Mucosa of descending colon (tissue), 3 donors: ENCODE results near the gene KLHDC4. TPM values are rescaled to one million over a fixed set of nuclear protein-coding genes. Genes with fewer than 3 reads are reported as not detected.

Source experiments
- ATAC-seq: fragments of 200-7000 bp; cut with Tn5 transposase; one replicate; pipeline ENCODE4 v1.9.1; 2020; ENCODE audit warnings: mild to moderate bottlenecking, moderate library complexity
- DNase-seq, 3 donors: peaks; one replicate each; pipeline ENCODE4 v3.0.0-alpha.2; 2020
- H3K36me3 ChIP-seq: fragments of 200-600 bp; one replicate; pipeline ENCODE4 v1.8.0; 2021; ENCODE audit warnings: low read depth, mild to moderate bottlenecking
- H3K4me1 ChIP-seq: fragments of 200-600 bp; one replicate; pipeline ENCODE4 v1.8.0; 2021; ENCODE audit warnings: low read depth, mild to moderate bottlenecking
- H3K4me3 ChIP-seq: fragments of 200-600 bp; one replicate; pipeline ENCODE4 v1.8.0; 2021; ENCODE audit warnings: mild to moderate bottlenecking
- H3K9me3 ChIP-seq: fragments of 200-600 bp; one replicate; pipeline ENCODE4 v1.8.0; 2021; ENCODE audit warnings: mild to moderate bottlenecking
- intact Hi-C, 2 donors: fragments of 100-400 bp; cut with DNase I in 1 of 2; cut with micrococcal nuclease in 1 of 2; formaldehyde crosslinking; loops; one replicate each; pipeline versions ENCODE4 v1.11.0 to v1.11.1; 2022; cut with DNase I, micrococcal nuclease
- total RNA-seq, 3 donors: library from RNA; stranded (reverse); fragmentation: NEBNext Ultra II Directional in 2 of 3; extraction: Animal tissue kit (Norgen Biotek cat#: 25700) in 2 of 3; gene quantifications; one replicate each; pipeline versions ENCODE4 v1.2.1 to v1.2.4, GENCODE V29; 2021 to 2023
- TF ChIP-seq, protein P1 (sequence below): fragments of 200-600 bp; IDR thresholded peaks from one replicate; pipeline ENCODE4 v1.8.0; 2022; ENCODE audit warnings: antibody characterized with exemption, mild to moderate bottlenecking
- donor health status: DM: no; HTN: no; CAD: no; lungs with moderate emphysema.
- donor health status: DM: no; HTN: no; CAD: no.
- donor health status: DM: no; HTN: yes; CAD: no.

The KLHDC4 gene
- total RNA-seq, 3 donors from 2014 or later, result 41.6 to 67.7 (median 46.4) TPM

DNA sequence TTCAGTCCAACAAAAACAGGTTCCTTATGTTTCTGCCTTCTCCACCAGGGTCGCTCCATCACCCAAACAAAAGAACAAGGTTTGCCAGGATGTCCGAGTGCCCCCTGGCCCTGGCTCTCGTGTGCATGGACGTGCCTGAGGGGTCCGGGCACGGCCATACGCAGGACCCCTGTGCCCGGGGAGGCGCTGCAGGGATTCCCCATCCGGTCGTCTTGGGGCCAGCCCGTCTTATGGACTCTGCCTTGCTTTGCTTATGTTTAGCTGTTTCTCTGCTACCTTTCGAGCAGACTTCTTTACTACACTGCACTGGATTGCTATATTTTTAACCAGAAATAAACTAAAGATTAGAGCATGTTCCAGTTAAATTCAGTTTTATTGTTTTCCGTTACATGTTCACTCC, 68.0 kb downstream of the KLHDC4 start:
- TF ChIP-seq, protein P1, sequence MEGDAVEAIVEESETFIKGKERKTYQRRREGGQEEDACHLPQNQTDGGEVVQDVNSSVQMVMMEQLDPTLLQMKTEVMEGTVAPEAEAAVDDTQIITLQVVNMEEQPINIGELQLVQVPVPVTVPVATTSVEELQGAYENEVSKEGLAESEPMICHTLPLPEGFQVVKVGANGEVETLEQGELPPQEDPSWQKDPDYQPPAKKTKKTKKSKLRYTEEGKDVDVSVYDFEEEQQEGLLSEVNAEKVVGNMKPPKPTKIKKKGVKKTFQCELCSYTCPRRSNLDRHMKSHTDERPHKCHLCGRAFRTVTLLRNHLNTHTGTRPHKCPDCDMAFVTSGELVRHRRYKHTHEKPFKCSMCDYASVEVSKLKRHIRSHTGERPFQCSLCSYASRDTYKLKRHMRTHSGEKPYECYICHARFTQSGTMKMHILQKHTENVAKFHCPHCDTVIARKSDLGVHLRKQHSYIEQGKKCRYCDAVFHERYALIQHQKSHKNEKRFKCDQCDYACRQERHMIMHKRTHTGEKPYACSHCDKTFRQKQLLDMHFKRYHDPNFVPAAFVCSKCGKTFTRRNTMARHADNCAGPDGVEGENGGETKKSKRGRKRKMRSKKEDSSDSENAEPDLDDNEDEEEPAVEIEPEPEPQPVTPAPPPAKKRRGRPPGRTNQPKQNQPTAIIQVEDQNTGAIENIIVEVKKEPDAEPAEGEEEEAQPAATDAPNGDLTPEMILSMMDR, result no peak
- intact Hi-C loops, result no loop called here
- H3K36me3 ChIP-seq, result no peaks in the 10 kb centered on the region
- H3K4me1 ChIP-seq, result no peaks in the 10 kb centered on the region
- no peaks in the 10 kb centered on the region for H3K9me3 ChIP-seq
- DNase-seq (no peak), ATAC-seq (no peak)
- no peak overlapping the region for H3K4me3 ChIP-seq

DNA sequence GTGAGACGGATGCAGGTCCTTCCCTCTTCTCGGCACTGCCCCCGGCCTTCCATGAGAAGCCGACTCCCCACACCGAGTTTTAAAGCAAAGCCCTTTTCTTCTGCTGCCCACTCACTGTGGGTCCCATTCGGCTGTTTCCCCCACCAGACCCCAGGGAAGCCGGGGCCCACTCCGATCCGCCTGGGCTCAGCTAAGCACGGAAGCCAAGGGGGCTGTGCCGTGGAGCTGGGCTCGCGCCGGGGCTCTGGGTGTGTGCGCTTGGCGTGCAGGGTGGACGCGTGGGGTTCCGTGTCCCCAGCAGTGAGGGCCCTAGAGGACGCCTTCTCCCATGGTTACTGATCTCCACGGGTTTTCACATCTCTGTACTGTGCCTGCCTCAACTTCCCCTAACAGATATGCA, 68.5 kb downstream of the KLHDC4 start:
- Histone ChIP-seq H3K36me3 (no peaks in the 10 kb centered on the region), H3K9me3 (no peaks in the 10 kb centered on the region), H3K4me1 (no peaks in the 10 kb centered on the region), H3K4me3 (no peak overlapping the region)
- TF ChIP-seq, protein P1, result no peak
- ATAC-seq (no peak), DNase-seq (peak in 1 of 3 donors; percentile 12)
- intact Hi-C loops, result no loop called here

DNA sequence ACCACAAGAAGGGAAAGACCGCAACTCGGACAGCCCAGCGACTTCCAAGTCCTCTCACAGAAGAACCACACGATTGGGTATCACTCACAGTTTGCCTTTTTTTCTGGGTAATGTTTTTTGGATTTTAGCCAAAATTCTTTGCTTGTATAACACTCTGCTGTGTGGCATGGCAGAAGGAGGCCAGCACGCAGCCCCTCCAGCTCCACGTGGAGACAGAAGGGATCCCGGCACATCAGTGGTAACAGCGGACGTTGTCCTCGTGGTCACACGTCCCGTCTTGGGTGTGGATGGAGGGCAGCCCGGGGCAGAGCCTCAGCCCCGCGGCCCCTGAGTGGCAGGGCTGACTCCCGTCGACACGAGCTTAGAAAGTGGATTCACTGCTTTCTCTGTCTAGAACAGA, 69.1 kb downstream of the KLHDC4 start:
- TF ChIP-seq, protein P1, result no peak
- DNase-seq, result no peak
- intact Hi-C loops, result no loop called here
- no peak for ATAC-seq
- Histone ChIP-seq H3K9me3 (no peaks in the 10 kb centered on the region), H3K4me1 (no peaks in the 10 kb centered on the region), H3K36me3 (no peaks in the 10 kb centered on the region), H3K4me3 (no peak overlapping the region)

DNA sequence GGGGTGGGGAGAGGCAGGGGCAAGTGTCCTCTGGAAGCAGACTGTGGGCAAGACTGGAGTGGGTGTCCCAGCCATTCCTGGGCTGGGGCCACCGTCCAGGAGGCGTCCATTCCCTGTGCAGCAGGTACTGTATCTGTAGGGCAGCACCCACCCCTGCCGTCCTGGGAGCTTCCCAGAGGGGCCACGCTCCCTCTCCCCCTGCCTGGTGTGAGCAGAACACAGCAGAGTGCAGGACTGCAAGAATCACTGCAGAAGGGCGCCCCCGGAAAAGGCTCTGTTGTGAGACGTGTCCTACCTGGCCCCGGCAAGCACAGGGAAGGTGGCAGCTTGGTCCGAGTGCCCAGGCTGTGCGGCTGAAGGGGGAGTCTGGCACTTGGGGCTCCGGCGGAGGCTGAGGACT, 70.3 kb downstream of the KLHDC4 start:
- H3K9me3 ChIP-seq, result no peaks in the 10 kb centered on the region
- TF ChIP-seq, protein P1, result no peak
- intact Hi-C loops, result no loop called here
- DNase-seq (no peak), ATAC-seq (no peak)
- H3K36me3 ChIP-seq, result no peaks in the 10 kb centered on the region
- no peaks in the 10 kb centered on the region for H3K4me1 ChIP-seq
- H3K4me3 ChIP-seq, result no peak overlapping the region

DNA sequence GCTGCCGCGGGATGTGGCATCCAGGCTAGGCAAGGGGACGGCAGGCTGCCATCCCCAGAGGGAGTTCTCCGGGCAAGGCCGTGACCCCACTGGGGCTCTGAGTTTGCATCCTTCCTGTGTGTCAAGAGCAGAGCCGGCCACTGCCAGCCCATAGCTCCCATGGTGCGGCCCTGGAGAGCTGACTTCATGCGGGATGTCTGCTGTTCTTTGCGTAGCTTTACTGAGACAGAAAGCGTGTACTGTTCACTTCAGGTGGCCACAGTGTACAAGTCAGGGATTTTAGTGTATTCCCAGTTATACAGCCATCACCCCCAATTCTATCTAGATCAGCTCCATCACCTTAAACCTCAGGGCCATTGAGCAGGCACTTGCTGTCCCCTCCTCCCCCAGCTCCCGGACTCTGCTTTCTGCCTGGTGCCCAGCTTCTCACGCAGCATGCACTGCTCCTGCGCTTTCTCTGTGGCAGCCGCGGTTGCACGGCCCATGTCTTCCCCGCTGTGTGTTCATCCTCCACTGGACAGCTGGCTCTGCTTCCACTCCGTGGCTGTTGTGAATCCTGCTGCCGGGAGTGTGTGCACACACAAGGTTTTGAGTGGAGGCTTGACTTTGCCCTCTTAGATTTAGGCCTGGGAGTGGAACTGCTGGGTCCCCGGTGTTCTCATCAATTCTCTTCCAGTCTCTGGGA, 71.2 kb downstream of the KLHDC4 start:
- Histone ChIP-seq H3K4me1 (no peaks in the 10 kb centered on the region), H3K9me3 (no peaks in the 10 kb centered on the region), H3K36me3 (no peaks in the 10 kb centered on the region), H3K4me3 (no peak overlapping the region)
- TF ChIP-seq, protein P1, result no peak
- no peak for DNase-seq
- intact Hi-C loops, result no loop called here
- ATAC-seq, result no peak

DNA sequence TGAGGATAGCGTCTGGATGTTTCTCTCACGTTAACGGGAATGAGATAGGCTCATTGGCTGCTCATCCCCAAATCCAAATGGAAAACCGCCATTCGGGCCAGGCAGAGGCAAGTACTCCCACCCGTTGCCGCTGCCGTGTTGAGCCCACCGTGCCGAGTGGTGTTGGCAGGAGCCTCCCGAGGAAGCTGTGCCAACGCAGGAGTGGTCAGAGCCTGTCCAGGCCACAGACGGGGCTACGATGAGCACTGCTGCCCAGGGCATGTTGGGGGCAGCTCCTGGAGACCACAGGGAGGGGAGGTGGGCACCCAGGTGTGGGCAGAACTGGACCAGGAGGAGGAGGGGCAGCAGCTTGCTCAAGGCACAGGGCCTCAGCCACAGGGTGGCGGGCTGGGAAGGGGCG, 72.0 kb downstream of the KLHDC4 start:
- DNase-seq (no peak), ATAC-seq (no peak)
- no peaks in the 10 kb centered on the region for H3K9me3 ChIP-seq
- H3K4me1 ChIP-seq, result no peaks in the 10 kb centered on the region
- TF ChIP-seq, protein P1, result no peak
- H3K36me3 ChIP-seq, result no peaks in the 10 kb centered on the region
- no peak overlapping the region for H3K4me3 ChIP-seq
- intact Hi-C loops, result no loop called here
